Activated CD8-positive, alpha-beta T cell treated with anti-CD3 and anti-CD28 coated beads, Interleukin-2, amount 10 ng/mL, durations not matched to agents 7 days and 5 days (primary cell): ENCODE measurements around the gene HMOX1. TPM values are rescaled to one million over a fixed set of nuclear protein-coding genes. Genes with fewer than 3 reads are reported as not detected.

Source experiments
- ATAC-seq: fragments of 150-1000 bp; cut with Tn5 transposase; one replicate; pipeline ENCODE4 v1.10.0; 2021; ENCODE audit warnings: moderate library complexity
- CTCF ChIA-PET: fragments of 350-600 bp; sonication (Branson Sonifier 250); formaldehyde crosslinking; loops from one replicate; lab custom pipeline; 2021; ENCODE audit warnings: antibody characterized with exemption; lab: Charles Lee
- POLR2A ChIA-PET: fragments of 350-600 bp; sonication (Branson Sonifier 250); formaldehyde crosslinking; loops from one replicate; lab custom pipeline; 2021; ENCODE audit warnings: antibody characterized with exemption; lab: Charles Lee
- DNase-seq: peaks from one replicate; pipeline ENCODE4 v3.0.0-alpha.2; 2020
- H3K27ac Mint-ChIP-seq: one replicate; pipeline ENCODE4 v1.8.0; 2021; ENCODE audit warnings: mild to moderate bottlenecking, mixed read lengths
- H3K27me3 Mint-ChIP-seq: one replicate; pipeline ENCODE4 v1.8.0; 2021; ENCODE audit warnings: low read depth, mixed read lengths
- H3K36me3 Mint-ChIP-seq: one replicate; pipeline ENCODE4 v1.8.0; 2021; ENCODE audit warnings: low read depth, mixed read lengths
- H3K4me1 Mint-ChIP-seq: one replicate; pipeline ENCODE4 v1.8.0; 2021; ENCODE audit warnings: low read depth, mixed read lengths
- H3K4me3 Mint-ChIP-seq: one replicate; pipeline ENCODE4 v1.8.0; 2021; ENCODE audit warnings: mild to moderate bottlenecking, mixed read lengths
- H3K9me3 Mint-ChIP-seq: one replicate; pipeline ENCODE4 v1.8.0; 2022; ENCODE audit warnings: mixed read lengths; ENCODE audit not compliant: insufficient read depth
- total RNA-seq, 2 experiments: library from RNA; stranded (reverse); gene quantifications; one replicate each; pipeline ENCODE4 v1.2.3, GENCODE V29; 2021

Gene HMOX1
- total RNA-seq, 2 experiments from 2014 or later: 0.34 to 0.68 TPM

- Mint-ChIP-seq H3K27ac (peak overlapping the region; percentile 99), H3K4me3 (peak overlapping the region; percentile 99), H3K27me3 (no peaks in the 10 kb centered on the region), H3K36me3 (peaks cover 38% of the 10 kb centered on the region), H3K9me3 (no peaks in the 10 kb centered on the region), H3K4me1 (peaks cover 44% of the 10 kb centered on the region)
- ATAC-seq (no peak), DNase-seq (peak; percentile 25)
- ChIA-PET CTCF (no interaction called here), POLR2A (interaction anchor here (2.2 kb wide), 1 partner anchor 11 kb away, joined by 12 read pairs; no protein-coding TSS in a partner anchor)
These were observed 18.3 kb downstream of the HMOX1 start for GRCh38 chr22:35399114-35399677.

- Mint-ChIP-seq H3K36me3 (peaks cover 44% of the 10 kb centered on the region), H3K27ac (peak within 1 kb of the TSS; percentile 99), H3K27me3 (no peaks in the 10 kb centered on the region), H3K9me3 (no peaks in the 10 kb centered on the region), H3K4me3 (peak within 1 kb of the TSS; percentile 99), H3K4me1 (peaks cover 49% of the 10 kb centered on the region)
- ATAC-seq (peak; percentile 100), DNase-seq (peak; percentile 99)
- CTCF ChIA-PET: no interaction called here
- POLR2A ChIA-PET: interaction anchor here (0.8 to 2.2 kb wide), 3 partner anchors 10 to 13 kb away, joined by 4 to 12 read pairs (median 9); no protein-coding TSS in a partner anchor
These were observed 19.0 kb downstream of the HMOX1 start, which contains the start of gene MCM5 for GRCh38 chr22:35399678-35400500. TSS of gene MCM5 (plus strand) at chr22:35400140. CDS start at chr22:35400439, 299 bp downstream.

- ATAC-seq: peak; percentile 43
- Mint-ChIP-seq H3K4me1 (peaks cover 49% of the 10 kb centered on the region), H3K9me3 (no peaks in the 10 kb centered on the region), H3K36me3 (peaks cover 47% of the 10 kb centered on the region), H3K27me3 (no peaks in the 10 kb centered on the region), H3K27ac (peak overlapping the region; percentile 99), H3K4me3 (peak overlapping the region; percentile 99)
- POLR2A ChIA-PET: interaction anchor here (0.8 to 1.7 kb wide), 2 partner anchors 10 to 12 kb away, joined by 4 to 9 read pairs; no protein-coding TSS in a partner anchor
- DNase-seq: peak; percentile 49
- CTCF ChIA-PET: no interaction called here
These were observed 19.6 kb downstream of the HMOX1 start for GRCh38 chr22:35400501-35400790.

GRCh38 chr22:35401863-35402262 lies 21.0 kb downstream of the HMOX1 start:
- DNase-seq (no peak), ATAC-seq (no peak)
- Mint-ChIP-seq H3K4me1 (peaks cover 57% of the 10 kb centered on the region), H3K36me3 (peaks cover 57% of the 10 kb centered on the region), H3K9me3 (no peaks in the 10 kb centered on the region), H3K27ac (peak overlapping the region; percentile 80), H3K27me3 (no peaks in the 10 kb centered on the region), H3K4me3 (peak overlapping the region; percentile 99)
- CTCF ChIA-PET: no interaction called here
- POLR2A ChIA-PET: interaction anchor here (1.0 to 1.7 kb wide), 3 partner anchors 8 to 25 kb away, joined by 3 to 9 read pairs (median 6); no protein-coding TSS in a partner anchor

- POLR2A ChIA-PET: interaction anchor here (0.6 to 1.0 kb wide), 4 partner anchors 10 to 29 kb away, joined by 3 read pairs; no protein-coding TSS in a partner anchor
- Mint-ChIP-seq H3K36me3 (peaks cover 71% of the 10 kb centered on the region), H3K4me3 (no peak overlapping the region), H3K27me3 (no peaks in the 10 kb centered on the region), H3K27ac (peak overlapping the region; percentile 30), H3K9me3 (no peaks in the 10 kb centered on the region), H3K4me1 (peaks cover 69% of the 10 kb centered on the region)
- ATAC-seq (no peak), DNase-seq (no peak)
- CTCF ChIA-PET: interaction anchor here (1.1 kb wide), 2 partner anchors 18 to 27 kb away, joined by 3 read pairs; no protein-coding TSS in a partner anchor
These were observed 22.5 kb downstream of the HMOX1 start for GRCh38 chr22:35403356-35403755.

GRCh38 chr22:35404176-35404575 lies 23.3 kb downstream of the HMOX1 start:
- Mint-ChIP-seq H3K9me3 (no peaks in the 10 kb centered on the region), H3K4me3 (no peak overlapping the region), H3K27me3 (no peaks in the 10 kb centered on the region), H3K4me1 (peaks cover 70% of the 10 kb centered on the region), H3K27ac (peak overlapping the region; percentile 30), H3K36me3 (peaks cover 76% of the 10 kb centered on the region)
- ChIA-PET POLR2A (interaction anchor here (1.1 kb wide), 1 partner anchor 10 kb away, joined by 4 read pairs; no protein-coding TSS in a partner anchor), CTCF (interaction anchor here (1.0 to 1.5 kb wide), 4 partner anchors 10 to 53 kb away, joined by 3 read pairs; no protein-coding TSS in a partner anchor)
- ATAC-seq (no peak), DNase-seq (no peak)

- Mint-ChIP-seq H3K4me1 (peaks cover 67% of the 10 kb centered on the region), H3K27ac (no peak overlapping the region), H3K9me3 (no peaks in the 10 kb centered on the region), H3K36me3 (peaks cover 81% of the 10 kb centered on the region), H3K27me3 (no peaks in the 10 kb centered on the region), H3K4me3 (no peak overlapping the region)
- ChIA-PET POLR2A (interaction anchor here (0.9 to 1.9 kb wide), 2 partner anchors 11 to 108 kb away, joined by 3 to 5 read pairs; no protein-coding TSS in a partner anchor), CTCF (no interaction called here)
- ATAC-seq: no peak
- no peak for DNase-seq
These were observed 25.5 kb downstream of the HMOX1 start for GRCh38 chr22:35406443-35406842.

- ChIA-PET CTCF (no interaction called here), POLR2A (interaction anchor here (0.6 to 1.9 kb wide), 2 partner anchors 10 to 17 kb away, joined by 3 to 5 read pairs; no protein-coding TSS in a partner anchor)
- no peaks in the 10 kb centered on the region for H3K27me3 Mint-ChIP-seq
- H3K9me3 Mint-ChIP-seq: no peaks in the 10 kb centered on the region
- H3K4me3 Mint-ChIP-seq: no peak overlapping the region
- H3K4me1 Mint-ChIP-seq: peaks cover 58% of the 10 kb centered on the region
- DNase-seq (no peak), ATAC-seq (no peak)
- peak overlapping the region; percentile 43 for H3K27ac Mint-ChIP-seq
- peaks cover 82% of the 10 kb centered on the region for H3K36me3 Mint-ChIP-seq
These were observed 26.5 kb downstream of the HMOX1 start for GRCh38 chr22:35407362-35407761.

GRCh38 chr22:35409783-35410662 lies 29.1 kb downstream of the HMOX1 start:
- Mint-ChIP-seq H3K27ac (peak overlapping the region; percentile 85), H3K4me1 (peaks cover 35% of the 10 kb centered on the region), H3K36me3 (peaks cover 75% of the 10 kb centered on the region), H3K4me3 (no peak overlapping the region), H3K9me3 (no peaks in the 10 kb centered on the region), H3K27me3 (no peaks in the 10 kb centered on the region)
- ChIA-PET CTCF (interaction anchor here (1.7 kb wide), 1 partner anchor 59 kb away, joined by 7 read pairs; no protein-coding TSS in a partner anchor), POLR2A (interaction anchor here (0.9 to 3.3 kb wide), 8 partner anchors 9 to 60 kb away, joined by 3 to 12 read pairs (median 3); no protein-coding TSS in a partner anchor)
- ATAC-seq: peak; percentile 58
- DNase-seq: peak; percentile 41

GRCh38 chr22:35410663-35411034 lies 29.8 kb downstream of the HMOX1 start:
- Mint-ChIP-seq H3K36me3 (peaks cover 78% of the 10 kb centered on the region), H3K4me3 (no peak overlapping the region), H3K27me3 (no peaks in the 10 kb centered on the region), H3K9me3 (no peaks in the 10 kb centered on the region), H3K27ac (peak overlapping the region; percentile 46), H3K4me1 (peaks cover 35% of the 10 kb centered on the region)
- CTCF ChIA-PET: interaction anchor here (1.7 kb wide), 1 partner anchor 59 kb away, joined by 7 read pairs; no protein-coding TSS in a partner anchor
- DNase-seq (no peak), ATAC-seq (no peak)
- POLR2A ChIA-PET: interaction anchor here (1.1 to 3.3 kb wide), 6 partner anchors 9 to 18 kb away, joined by 3 to 12 read pairs (median 4); no protein-coding TSS in a partner anchor
